HepG2 (cell line): ENCODE results near the gene CPXM1. TPM values are rescaled to one million over a fixed set of nuclear protein-coding genes. Genes with fewer than 3 reads are reported as not detected.

Experiments used
- ATAC-seq: fragments of 200-7000 bp; cut with Tn5 transposase; 3 replicates; pipeline ENCODE4 v1.9.1; 2020; ENCODE audit warnings: mild to moderate bottlenecking, moderate library complexity
- BruUV-seq: library from RNA; stranded (reverse); fragments of 400-500 nt; replicated peaks from 2 replicates; lab custom pipeline; 2021; lab: Mats Ljungman, UMichigan
- CTCF ChIA-PET: fragments of 300-600 bp; formaldehyde crosslinking; extraction: SDS; loops from one replicate; lab custom pipeline; 2021; ENCODE audit warnings: low total read pairs, inconsistent platforms, low intra/inter-chr PET ratio; lab: Yijun Ruan, JAX
- POLR2A ChIA-PET: fragments of 350-600 bp; sonication (Branson Sonifier 250); formaldehyde crosslinking; loops from one replicate; lab custom pipeline; 2020; ENCODE audit warnings: antibody characterized with exemption, inconsistent platforms; lab: Yijun Ruan, JAX
- DNase-seq: peaks from one replicate; pipeline ENCODE4 v3.0.0-alpha.2; 2015; ENCODE audit warnings: low spot score
- FAIRE-seq: peaks from 3 replicates; lab custom pipeline; 2011; peaks lifted over from hg19 to GRCh38; lab: Jason Lieb, UNC
- H2AFZ ChIP-seq: one replicate; pipeline ENCODE4 v1.6.1; 2011; ENCODE audit warnings: low read length, inconsistent platforms
- H3K27ac ChIP-seq: fragments of 300-600 bp; 3 replicates; pipeline ENCODE4 v1.8.0; 2011; ENCODE audit warnings: mixed run types, mild to moderate bottlenecking, mixed read lengths, low read length, inconsistent platforms; ENCODE audit not compliant: insufficient read depth; ENCODE audit errors: extremely low read length
- H3K27me3 ChIP-seq, 2 experiments: fragments of 200-600 bp in 1 of 2; 2 replicates in 1 of 2; 3 replicates in 1 of 2; pipeline versions ENCODE4 v1.6.0 to v1.8.0; 2011; ENCODE audit warnings: low read length in 2 of 2, mild to moderate bottlenecking in 2 of 2, moderate library complexity in 2 of 2, inconsistent platforms in 1 of 2; ENCODE audit not compliant: insufficient read depth in 2 of 2, control insufficient read depth in 1 of 2
- H3K36me3 ChIP-seq, 2 experiments: fragments of 200-600 bp in 1 of 2; replicated peaks in 1 of 2; 2 replicates in 1 of 2; 3 replicates in 1 of 2; pipeline versions ENCODE4 v1.5.1 to v1.8.0; 2011; ENCODE audit warnings: low read length in 2 of 2, inconsistent platforms in 1 of 2; ENCODE audit not compliant: insufficient read depth in 2 of 2, control insufficient read depth in 1 of 2
- H3K4me1 ChIP-seq: 2 replicates; pipeline ENCODE4 v1.5.1; 2012; ENCODE audit warnings: low read length, inconsistent platforms; ENCODE audit not compliant: insufficient read depth
- H3K4me2 ChIP-seq: 2 replicates; pipeline ENCODE4 v1.6.0; 2011; ENCODE audit warnings: low read depth, low read length, inconsistent platforms
- H3K4me3 ChIP-seq, 3 experiments: fragments of 200-600 bp in 1 of 3; sonication (generic), shearing (Covaris generic) in 1 of 3; replicated peaks in 1 of 3; 2 replicates each; pipeline ENCODE4 v1.5.1; 2011 to 2016; ENCODE audit warnings: low read length in 3 of 3, inconsistent platforms in 2 of 3, low read depth in 2 of 3, mild to moderate bottlenecking in 2 of 3, control low read depth in 1 of 3, mixed read lengths in 1 of 3; ENCODE audit not compliant: insufficient read depth in 1 of 3
- H3K79me2 ChIP-seq: one replicate; pipeline ENCODE4 v1.6.1; 2011; ENCODE audit warnings: low read length, inconsistent platforms; ENCODE audit not compliant: insufficient read depth
- H3K9ac ChIP-seq: 2 replicates; pipeline ENCODE4 v1.6.0; 2011; ENCODE audit warnings: mild to moderate bottlenecking, low read depth, low read length, inconsistent platforms; ENCODE audit not compliant: insufficient read depth
- H3K9me3 ChIP-seq: 2 replicates; pipeline ENCODE4 v1.5.1; 2012; ENCODE audit warnings: mild to moderate bottlenecking, low read length
- H4K20me1 ChIP-seq: 2 replicates; pipeline ENCODE4 v1.6.0; 2011; ENCODE audit warnings: inconsistent platforms, mild to moderate bottlenecking, low read length, moderate library complexity; ENCODE audit not compliant: insufficient read depth
- CAMTA2 ChIP-seq: sonication (generic); formaldehyde crosslinking; IDR thresholded peaks from 2 replicates; pipeline ENCODE4 v1.4.0; 2020; ENCODE audit warnings: mild to moderate bottlenecking, missing genetic modification reagents, borderline replicate concordance
- CHD4 ChIP-seq: fragments of 200-600 bp; sonication (generic); IDR thresholded peaks from 2 replicates; pipeline ENCODE4 v1.7.0; 2017; ENCODE audit warnings: mild to moderate bottlenecking, low read length, borderline replicate concordance
- FIP1L1 ChIP-seq: fragments of 200-400 bp; formaldehyde crosslinking; IDR thresholded peaks from 2 replicates; pipeline ENCODE4 v1.6.1; 2018; ENCODE audit warnings: low read depth, mild to moderate bottlenecking, low read length, moderate library complexity, borderline replicate concordance; ENCODE audit not compliant: insufficient read depth
- IRF9 ChIP-seq: sonication (generic); formaldehyde crosslinking; IDR thresholded peaks from 2 replicates; pipeline ENCODE4 v1.8.0; 2022; ENCODE audit warnings: missing genetic modification reagents, mild to moderate bottlenecking, borderline replicate concordance
- MAZ ChIP-seq, 2 experiments: sonication (generic) in 1 of 2; formaldehyde crosslinking in 1 of 2; IDR thresholded peaks; 2 replicates each; pipeline versions ENCODE4 v1.5.0 to v1.6.1; 2012 to 2020; ENCODE audit warnings: low read depth in 2 of 2, mild to moderate bottlenecking in 2 of 2, borderline replicate concordance in 1 of 2, improper control_type of control experiment in 1 of 2, low read length in 1 of 2, missing genetic modification reagents in 1 of 2, moderate library complexity in 1 of 2
- NR0B2 ChIP-seq: sonication (generic); formaldehyde crosslinking; IDR thresholded peaks from 2 replicates; pipeline ENCODE4 v1.4.0; 2020; ENCODE audit warnings: mild to moderate bottlenecking, missing genetic modification reagents
- PBX3 ChIP-seq: sonication (generic); formaldehyde crosslinking; IDR thresholded peaks from 2 replicates; pipeline ENCODE4 v1.8.1; 2023; ENCODE audit warnings: missing genetic modification reagents, inconsistent platforms, borderline replicate concordance
- SNAI1 ChIP-seq: sonication (generic); formaldehyde crosslinking; IDR thresholded peaks from 2 replicates; pipeline ENCODE4 v1.5.0; 2020; ENCODE audit warnings: mild to moderate bottlenecking, missing genetic modification reagents, borderline replicate concordance
- SNAPC4 ChIP-seq: sonication (generic); formaldehyde crosslinking; IDR thresholded peaks from 2 replicates; pipeline ENCODE4 v1.4.0; 2020; ENCODE audit warnings: mild to moderate bottlenecking, missing genetic modification reagents
- SYNCRIP ChIP-seq: fragments of 200-400 bp; formaldehyde crosslinking; IDR thresholded peaks from 2 replicates; pipeline ENCODE4 v1.6.1; 2018; ENCODE audit warnings: mild to moderate bottlenecking, low read depth, low read length; ENCODE audit not compliant: insufficient read depth
- THYN1 ChIP-seq: sonication (generic); formaldehyde crosslinking; IDR thresholded peaks from 2 replicates; pipeline ENCODE4 v1.8.1; 2023; ENCODE audit warnings: low read depth, mild to moderate bottlenecking, moderate library complexity, missing genetic modification reagents, borderline replicate concordance
- ZBTB20 ChIP-seq: sonication (generic); formaldehyde crosslinking; IDR thresholded peaks from 2 replicates; pipeline ENCODE4 v1.8.1; 2023; ENCODE audit warnings: missing genetic modification reagents, low read depth, mild to moderate bottlenecking, borderline replicate concordance
- ZFP37 ChIP-seq: sonication (generic); formaldehyde crosslinking; IDR thresholded peaks from 2 replicates; pipeline ENCODE4 v1.4.0; 2020; ENCODE audit warnings: missing genetic modification reagents, borderline replicate concordance
- ZIK1 ChIP-seq: sonication (generic); formaldehyde crosslinking; IDR thresholded peaks from 2 replicates; pipeline ENCODE4 v1.5.0; 2020; ENCODE audit warnings: mild to moderate bottlenecking, low read depth, missing genetic modification reagents, borderline replicate concordance
- ZNF614 ChIP-seq: IDR thresholded peaks from 2 replicates; pipeline ENCODE4 v1.6.1; 2018; ENCODE audit warnings: missing biosample characterization, missing genetic modification reagents, inconsistent platforms, borderline replicate concordance
- WGBS: methylation state at CpG from one replicate; pipeline ENCODE4 v1.1.6; 2017; ENCODE audit warnings: low lambda C conversion rate; 5-methylcytosine and 5-hydroxymethylcytosine counted together
- in situ Hi-C: cut with HindIII; loops from 2 replicates; pipeline ENCODE4 v1.10.0; 2017; ENCODE audit warnings: low pct_unique_long_range_greater_than_20kb; ENCODE audit not compliant: extremely low pct_ligation_motif_present
- intact Hi-C: fragments of 100-400 bp; cut with micrococcal nuclease; formaldehyde crosslinking; loops from one replicate; pipeline ENCODE4 v1.10.0; 2022; ENCODE audit not compliant: unreplicated experiment
- polyA plus RNA-seq, 8 experiments: library from polyadenylated mRNA; depleted of rRNA in 3 of 8; stranded (reverse) in 7 of 8; unstranded in 1 of 8; fragments of >200 nt; fragmentation: Illumina TruSeq in 4 of 8; extraction: Trizol in 4 of 8; gene quantifications; 2 replicates each; pipeline versions ENCODE4 v1.2.1 to v1.2.3, GENCODE V29; 2011 to 2016; ENCODE audit warnings: low read depth in 4 of 8, missing spikeins in 1 of 8, mixed read lengths in 1 of 8; ENCODE audit not compliant: insufficient read depth in 1 of 8
- total RNA-seq, 5 experiments: library from RNA; depleted of rRNA; stranded (reverse); fragments of >200 nt; fragmentation: Illumina TruSeq; extraction: Trizol; gene quantifications; 2 replicates each; pipeline ENCODE4 v1.2.3, GENCODE V29; 2016; ENCODE audit warnings: low read depth in 1 of 5

The CPXM1 gene
- total and polyA plus RNA-seq, 2 of the 13 experiments (the other 11 are each of a cell fraction or from before 2014, with no cell fraction given), result 0.07 TPM; not detected in 1

GRCh38 chr20:2829376-2829775 lies 28.9 kb upstream of the CPXM1 start:
- Histone ChIP-seq H3K4me1 (no peaks in the 10 kb centered on the region), H2AFZ (no peak overlapping the region), H3K9ac (no peak overlapping the region), H3K36me3 (no peaks in the 10 kb centered on the region), H3K27ac (no peak overlapping the region), H4K20me1 (no peaks in the 10 kb centered on the region), H3K4me3 (no peak overlapping the region), H3K27me3 (peaks cover 2 to 10% of the 10 kb centered on the region in 2 experiments; a peak in 4 of 5 replicates), H3K4me2 (no peak overlapping the region), H3K9me3 (no peaks in the 10 kb centered on the region), H3K79me2 (no peaks in the 10 kb centered on the region)
- POLR2A ChIA-PET, result no interaction called here
- WGBS, result 35% methylated on average over 6 of the region's 6 CpGs
- ATAC-seq (no peak; the same call in 2 of the 3 replicates), FAIRE-seq (no peak), DNase-seq (no peak)
- intact Hi-C loops (no loop called here), in situ Hi-C loops (no loop called here)
- CTCF ChIA-PET, result no interaction called here
- BruUV-seq, result no TSS peak
- no peak for TF ChIP-seq SNAPC4 (CRISPR knock-in tag)
- no peak for TF ChIP-seq PBX3
- no peak for TF ChIP-seq ZBTB20 (CRISPR knock-in tag)
- TF ChIP-seq ZFP37, result no peak
- no peak for TF ChIP-seq SYNCRIP
- no peak for TF ChIP-seq FIP1L1
- TF ChIP-seq ZNF614 (CRISPR knock-in tag), result no peak
- no peak for TF ChIP-seq MAZ (IDR thresholded peaks at IDR 0.05; ENCODE audit: borderline replicate concordance, low read depth, low read length)
- TF ChIP-seq MAZ (CRISPR knock-in tag; IDR thresholded peaks at IDR 0.05; ENCODE audit: low read depth), result no peak
- TF ChIP-seq NR0B2 (CRISPR knock-in tag), result no peak
- TF ChIP-seq ZIK1 (CRISPR knock-in tag), result no peak
- no peak for TF ChIP-seq CAMTA2
- TF ChIP-seq IRF9, result no peak
- no peak for TF ChIP-seq SNAI1
- TF ChIP-seq THYN1, result no peak
- TF ChIP-seq CHD4, result no peak
